Hematopoietic multipotent progenitor cell (in vitro differentiated cells): ENCODE data around the gene BTBD2. TPM values are rescaled to one million over a fixed set of nuclear protein-coding genes. Genes with fewer than 3 reads are reported as not detected.

Experiments used
- DNase-seq, 3 donors: peaks; one replicate each; pipeline ENCODE4 v3.0.0-alpha.2; 2011 to 2015; ENCODE audit warnings: low read depth in 2 of 3, low spot score in 2 of 3
- total RNA-seq: library from RNA; depleted of rRNA; stranded (reverse); fragments of >200 nt; gene quantifications from one replicate; pipeline ENCODE4 v1.2.3, GENCODE V29; 2012

BTBD2 gene
- total RNA-seq, 1 donor = 146 TPM

GRCh38 chr19:1987197-1988187 is 28.0 kb downstream of the BTBD2 start:
- no peak for DNase-seq

- no peak for DNase-seq
These were observed 29.0 kb downstream of the BTBD2 start for GRCh38 chr19:1986357-1987162.

GRCh38 chr19:1985588-1986356 is 29.7 kb downstream of the BTBD2 start:
- DNase-seq = no peak

- no peak for DNase-seq
These were observed 31.2 kb downstream of the BTBD2 start for GRCh38 chr19:1984357-1984756.

- DNase-seq = no peak
These were observed 34.3 kb downstream of the BTBD2 start for GRCh38 chr19:1981253-1981652.

- no peak for DNase-seq
These were observed 34.7 kb downstream of the BTBD2 start for GRCh38 chr19:1980809-1981181.

- no peak for DNase-seq
These were observed 35.3 kb downstream of the BTBD2 start for GRCh38 chr19:1980091-1980808.

- DNase-seq = no peak
These were observed 35.9 kb downstream of the BTBD2 start for GRCh38 chr19:1979642-1980041.

GRCh38 chr19:1979017-1979416 is 36.5 kb downstream of the BTBD2 start:
- DNase-seq = no peak

GRCh38 chr19:1978346-1978894 is 37.1 kb downstream of the BTBD2 start:
- no peak for DNase-seq

GRCh38 chr19:1977120-1977519 is 38.4 kb downstream of the BTBD2 start:
- no peak for DNase-seq

GRCh38 chr19:1975162-1975480 is 40.4 kb downstream of the BTBD2 start:
- no peak for DNase-seq

GRCh38 chr19:1974381-1975161 is 40.9 kb downstream of the BTBD2 start:
- no peak for DNase-seq

- DNase-seq = no peak
These were observed 44.6 kb downstream of the BTBD2 start for GRCh38 chr19:1970806-1971502.

GRCh38 chr19:1970003-1970805 is 45.3 kb downstream of the BTBD2 start:
- no peak for DNase-seq

- no peak for DNase-seq
These were observed 46.1 kb downstream of the BTBD2 start for GRCh38 chr19:1969176-1970002.
